HG03060 (cell line): ENCODE measurements around the gene DSTYK.
A peak's percentile ranks its signal among the peaks of the same experiment; 100 is the strongest.

Source experiments
- ATAC-seq: cut with Tn5 transposase; IDR thresholded peaks from one replicate; pipeline ENCODE4 v1.9.1; 2021; ENCODE audit warnings: low read depth, moderate number of reproducible peaks; ENCODE audit not compliant: unreplicated experiment

The DSTYK gene

GRCh38 chr1:205211169-205211838, at the start of gene DSTYK:
TSS of gene DSTYK (minus strand) at chr1:205211702. CDS start at chr1:205211535, 167 bp downstream.
- peak; percentile 73 for ATAC-seq

GRCh38 chr1:205259998-205260397, 48.5 kb upstream of the DSTYK start:
- ATAC-seq: no peak

- no peak for ATAC-seq
Observed at GRCh38 chr1:205259324-205259832, 47.9 kb upstream of the DSTYK start.

GRCh38 chr1:205258719-205259118, 47.2 kb upstream of the DSTYK start:
- no peak for ATAC-seq

- no peak for ATAC-seq
Observed at GRCh38 chr1:205258261-205258691, 46.8 kb upstream of the DSTYK start.

GRCh38 chr1:205257735-205258134, 46.2 kb upstream of the DSTYK start:
- no peak for ATAC-seq

GRCh38 chr1:205256951-205257625, 45.6 kb upstream of the DSTYK start:
- no peak for ATAC-seq

GRCh38 chr1:205255941-205256780, 44.7 kb upstream of the DSTYK start:
- no peak for ATAC-seq

- ATAC-seq: no peak
Observed at GRCh38 chr1:205251576-205251975, 40.1 kb upstream of the DSTYK start.

- no peak for ATAC-seq
Observed at GRCh38 chr1:205250699-205251098, 39.2 kb upstream of the DSTYK start.

GRCh38 chr1:205249651-205250050, 38.1 kb upstream of the DSTYK start:
- ATAC-seq: no peak

- ATAC-seq: no peak
Observed at GRCh38 chr1:205248793-205249601, 37.5 kb upstream of the DSTYK start.

GRCh38 chr1:205247130-205247921, 35.8 kb upstream of the DSTYK start:
- ATAC-seq: no peak

- no peak for ATAC-seq
Observed at GRCh38 chr1:205246351-205247119, 35.0 kb upstream of the DSTYK start.

GRCh38 chr1:205245096-205245495, 33.6 kb upstream of the DSTYK start:
- no peak for ATAC-seq

GRCh38 chr1:205244384-205244783, 32.9 kb upstream of the DSTYK start:
- ATAC-seq: no peak

GRCh38 chr1:205243350-205244191, 32.1 kb upstream of the DSTYK start:
- ATAC-seq: no peak
